PC-3 (cell line): Measurements from ENCODE around the gene USHBP1. TPM values are rescaled to one million over a fixed set of nuclear protein-coding genes. Genes with fewer than 3 reads are reported as not detected.

Experiments
- ATAC-seq: fragments of 200-7000 bp; cut with Tn5 transposase; 2 replicates; pipeline ENCODE4 v1.9.1; 2020; ENCODE audit warnings: mild to moderate bottlenecking, moderate library complexity
- BruUV-seq: library from RNA; stranded (reverse); fragments of 400-500 nt; replicated peaks from 2 replicates; lab custom pipeline; 2021; lab: Mats Ljungman, UMichigan
- CTCF ChIA-PET: fragments of 300-600 bp; sonication (Branson Sonifier 250); formaldehyde crosslinking; loops from one replicate; lab custom pipeline; 2022; ENCODE audit warnings: antibody characterized with exemption; lab: Charles Lee
- POLR2A ChIA-PET: fragments of 300-600 bp; sonication (Branson Sonifier 250); formaldehyde crosslinking; loops from one replicate; lab custom pipeline; 2022; ENCODE audit warnings: antibody characterized with exemption; ENCODE audit not compliant: unreplicated experiment; lab: Charles Lee
- DNase-seq: peaks from one replicate; pipeline ENCODE4 v3.0.0-alpha.2; 2015
- H2AFZ ChIP-seq: fragments of 300-600 bp; sonication (generic); 2 replicates; pipeline ENCODE4 v1.6.0; 2016; ENCODE audit warnings: antibody characterized with exemption, low read length
- H3F3A ChIP-seq: fragments of 300-600 bp; sonication (generic); one replicate; pipeline ENCODE4 v1.6.0; 2017; ENCODE audit warnings: antibody characterized with exemption, low read length, control low read depth, mild to moderate bottlenecking; ENCODE audit not compliant: unreplicated experiment
- H3K27ac ChIP-seq: fragments of 300-600 bp; sonication (generic); 2 replicates; pipeline ENCODE4 v1.5.1; 2016; ENCODE audit warnings: mild to moderate bottlenecking, low read length
- H3K27me3 ChIP-seq: fragments of 300-600 bp; sonication (generic); 2 replicates; pipeline ENCODE4 v1.6.1; 2016; ENCODE audit warnings: low read length, mixed read lengths
- H3K36me3 ChIP-seq: fragments of 300-600 bp; sonication (generic); 2 replicates; pipeline ENCODE4 v1.6.1; 2016; ENCODE audit warnings: low read depth, mixed run types, low read length, mixed read lengths
- H3K4me1 ChIP-seq: fragments of 300-600 bp; sonication (generic); 2 replicates; pipeline ENCODE4 v1.5.1; 2016; ENCODE audit warnings: low read length; ENCODE audit not compliant: insufficient read depth
- H3K4me2 ChIP-seq: fragments of 300-600 bp; sonication (generic); 2 replicates; pipeline ENCODE4 v1.6.0; 2016; ENCODE audit warnings: low read length
- H3K4me3 ChIP-seq: fragments of 300-600 bp; sonication (generic); 2 replicates; pipeline ENCODE4 v1.5.1; 2016; ENCODE audit warnings: mild to moderate bottlenecking, low read length, mixed read lengths
- H3K79me2 ChIP-seq: fragments of 300-600 bp; sonication (generic); 2 replicates; pipeline ENCODE4 v1.6.1; 2017; ENCODE audit warnings: low read length, mixed read lengths
- H3K9ac ChIP-seq: fragments of 300-600 bp; sonication (generic); 2 replicates; pipeline ENCODE4 v1.6.0; 2016; ENCODE audit warnings: mild to moderate bottlenecking, low read length
- H3K9me2 ChIP-seq: fragments of 300-600 bp; sonication (generic); replicated peaks from 2 replicates; pipeline ENCODE4 v1.6.1; 2016; ENCODE audit warnings: mixed run types, low read length, mixed read lengths
- H3K9me3 ChIP-seq: fragments of 300-600 bp; sonication (generic); 2 replicates; pipeline ENCODE4 v1.6.1; 2016; ENCODE audit warnings: low read length, mixed read lengths
- H4K20me1 ChIP-seq: fragments of 300-600 bp; sonication (generic); 2 replicates; pipeline ENCODE4 v1.6.1; 2016; ENCODE audit warnings: low read length, mixed read lengths
- CTCF ChIP-seq: fragments of 300-600 bp; sonication (generic); conservative IDR thresholded peaks from 2 replicates; pipeline ENCODE4 v1.5.1; 2017; ENCODE audit warnings: antibody characterized with exemption, low read depth, mild to moderate bottlenecking, low read length
- EZH2 ChIP-seq: fragments of 300-600 bp; sonication (generic); IDR thresholded peaks from one replicate; pipeline ENCODE4 v1.6.1; 2017; ENCODE audit warnings: antibody characterized with exemption, mild to moderate bottlenecking, low read length; ENCODE audit not compliant: unreplicated experiment
- EZH2phosphoT487 ChIP-seq: fragments of 300-600 bp; sonication (generic); IDR thresholded peaks from 2 replicates; pipeline ENCODE4 v1.6.1; 2018; ENCODE audit warnings: mild to moderate bottlenecking, antibody characterized with exemption, low read length, borderline replicate concordance
- intact Hi-C: fragments of 100-400 bp; cut with micrococcal nuclease; formaldehyde crosslinking; loops from 2 replicates; pipeline ENCODE4 v1.9.0; 2023
- total RNA-seq: library from RNA; depleted of rRNA; stranded (reverse); fragments of >200 nt; gene quantifications from 2 replicates; pipeline ENCODE4 v1.2.3, GENCODE V29; 2014

USHBP1 gene
- total RNA-seq, 1 experiment from 2014 or later, result not detected

- H3K4me3 ChIP-seq, result peak overlapping the region; percentile 57
- POLR2A ChIA-PET, result interaction anchor here (0.5 to 1.0 kb wide), 2 partner anchors 67 to 998 kb away, joined by 5 to 15 read pairs; partner anchors contain the start of gene USE1
- H3K27me3 ChIP-seq, result no peaks in the 10 kb centered on the region
- ATAC-seq, result peak; percentile 94
- H3K9me3 ChIP-seq, result no peaks in the 10 kb centered on the region
- no TSS peak for BruUV-seq
- TF ChIP-seq CTCF (peak; percentile 87), EZH2phosphoT487 (no peak), EZH2 (no peak)
- H3K36me3 ChIP-seq, result peaks cover under 1% of the 10 kb centered on the region; the same call in 1 of the 2 replicates
- no peaks in the 10 kb centered on the region for H3K4me1 ChIP-seq
- no peaks in the 10 kb centered on the region for H3F3A ChIP-seq
- peak overlapping the region; percentile 81 for H3K4me2 ChIP-seq
- no peaks in the 10 kb centered on the region for H3K9me2 ChIP-seq
- intact Hi-C loops, result loop anchor here (1.0 to 2.0 kb wide), 3 partner anchors 21 to 215 kb away; no protein-coding TSS in a partner anchor
- peak overlapping the region; percentile 84 for H2AFZ ChIP-seq
- peak overlapping the region; percentile 26 for H3K9ac ChIP-seq
- CTCF ChIA-PET, result interaction anchor here (1.1 to 1.4 kb wide), 2 partner anchors 16 to 26 kb away, joined by 3 to 4 read pairs; partner anchors contain the start of gene DDA1
- no peaks in the 10 kb centered on the region for H3K79me2 ChIP-seq
- no peak overlapping the region for H3K27ac ChIP-seq
- DNase-seq, result peak; percentile 87
- no peaks in the 10 kb centered on the region for H4K20me1 ChIP-seq
Measured at GRCh38 chr19:17282488-17283125, 18.1 kb upstream of the USHBP1 start.

- H3K27ac ChIP-seq, result no peak within 1 kb of the TSS
Measured at GRCh38 chr19:17281391-17282304, 17.1 kb upstream of the USHBP1 start, which contains the start of gene ANKLE1. Gene ANKLE1 (plus strand): TSS chr19:17281901. CDS start chr19:17281921, 20 bp downstream.

More at GRCh38 chr19:17281391-17282304, 17.1 kb upstream of the USHBP1 start, which contains the start of gene ANKLE1:
- H3K79me2 ChIP-seq, result no peaks in the 10 kb centered on the region
- POLR2A ChIA-PET, result interaction anchor here (0.7 to 1.0 kb wide), 2 partner anchors 15 to 66 kb away, joined by 3 to 5 read pairs; partner anchors contain the start of gene USE1
- H4K20me1 ChIP-seq, result no peaks in the 10 kb centered on the region
- BruUV-seq, result no TSS peak
- no peaks in the 10 kb centered on the region for H3F3A ChIP-seq
- H3K36me3 ChIP-seq, result peaks cover 6% of the 10 kb centered on the region; the same call in 1 of the 2 replicates
- no peak for ATAC-seq
- peak within 1 kb of the TSS; percentile 57 for H3K4me3 ChIP-seq
- CTCF ChIA-PET, result interaction anchor here (0.6 to 1.4 kb wide), 3 partner anchors 15 to 45 kb away, joined by 3 to 4 read pairs (median 3); partner anchors contain the start of gene DDA1
- no peaks in the 10 kb centered on the region for H3K9me3 ChIP-seq
- no peaks in the 10 kb centered on the region for H3K27me3 ChIP-seq
- DNase-seq, result no peak
- TF ChIP-seq EZH2 (no peak), CTCF (no peak), EZH2phosphoT487 (no peak)
- no peaks in the 10 kb centered on the region for H3K9me2 ChIP-seq
- H2AFZ ChIP-seq, result peak within 1 kb of the TSS; percentile 84
- no peaks in the 10 kb centered on the region for H3K4me1 ChIP-seq
- peak within 1 kb of the TSS; percentile 81 for H3K4me2 ChIP-seq
- intact Hi-C loops, result loop anchor here (1.0 to 2.0 kb wide), 3 partner anchors 20 to 214 kb away; no protein-coding TSS in a partner anchor
- H3K9ac ChIP-seq, result peak within 1 kb of the TSS; percentile 26
